ENCODE results near the gene ATP1A4.

DNA sequence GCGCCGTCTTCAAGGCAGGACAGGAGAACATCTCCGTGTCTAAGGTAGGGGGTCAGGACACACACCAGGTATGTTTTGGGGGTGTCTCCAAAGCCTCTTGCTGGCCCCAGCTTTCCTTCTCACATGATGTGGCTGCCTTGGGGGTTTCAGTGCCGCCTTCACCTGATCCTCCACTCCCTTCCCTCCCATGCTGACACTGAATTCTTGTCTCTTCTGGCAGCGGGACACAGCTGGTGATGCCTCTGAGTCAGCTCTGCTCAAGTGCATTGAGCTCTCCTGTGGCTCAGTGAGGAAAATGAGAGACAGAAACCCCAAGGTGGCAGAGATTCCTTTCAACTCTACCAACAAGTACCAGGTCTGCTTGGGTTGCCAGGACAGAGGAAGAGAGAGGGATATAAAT lies 22.4 kb upstream of the ATP1A4 start:
- TF ChIP-seq, protein P1, sequence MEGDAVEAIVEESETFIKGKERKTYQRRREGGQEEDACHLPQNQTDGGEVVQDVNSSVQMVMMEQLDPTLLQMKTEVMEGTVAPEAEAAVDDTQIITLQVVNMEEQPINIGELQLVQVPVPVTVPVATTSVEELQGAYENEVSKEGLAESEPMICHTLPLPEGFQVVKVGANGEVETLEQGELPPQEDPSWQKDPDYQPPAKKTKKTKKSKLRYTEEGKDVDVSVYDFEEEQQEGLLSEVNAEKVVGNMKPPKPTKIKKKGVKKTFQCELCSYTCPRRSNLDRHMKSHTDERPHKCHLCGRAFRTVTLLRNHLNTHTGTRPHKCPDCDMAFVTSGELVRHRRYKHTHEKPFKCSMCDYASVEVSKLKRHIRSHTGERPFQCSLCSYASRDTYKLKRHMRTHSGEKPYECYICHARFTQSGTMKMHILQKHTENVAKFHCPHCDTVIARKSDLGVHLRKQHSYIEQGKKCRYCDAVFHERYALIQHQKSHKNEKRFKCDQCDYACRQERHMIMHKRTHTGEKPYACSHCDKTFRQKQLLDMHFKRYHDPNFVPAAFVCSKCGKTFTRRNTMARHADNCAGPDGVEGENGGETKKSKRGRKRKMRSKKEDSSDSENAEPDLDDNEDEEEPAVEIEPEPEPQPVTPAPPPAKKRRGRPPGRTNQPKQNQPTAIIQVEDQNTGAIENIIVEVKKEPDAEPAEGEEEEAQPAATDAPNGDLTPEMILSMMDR (IDR thresholded peaks at IDR 0.05) = no peak
- no peak for TF ChIP-seq POLR2A (IDR thresholded peaks at IDR 0.05)

All from uterus (tissue), 2 donors.